K562 (cell line): Measurements from ENCODE around the gene LRRC31. TPM values are rescaled to one million over a fixed set of nuclear protein-coding genes. Genes with fewer than 3 reads are reported as not detected.

ENCODE experiments used
- ATAC-seq: fragments of 200-7000 bp; cut with Tn5 transposase; 3 replicates; pipeline ENCODE4 v1.9.1; 2020; ENCODE audit warnings: moderate library complexity
- BruUV-seq: library from RNA; stranded (reverse); fragments of 400-500 nt; replicated peaks from 2 replicates; lab custom pipeline; 2021; lab: Mats Ljungman, UMichigan
- CTCF ChIA-PET: fragments of 300-600 bp; formaldehyde crosslinking; extraction: SDS; loops from one replicate; lab custom pipeline; 2021; ENCODE audit warnings: low intra/inter-chr PET ratio; lab: Yijun Ruan, JAX
- POLR2A ChIA-PET: fragments of 300-600, 350-650 bp; sonication (Branson Sonifier 250); formaldehyde crosslinking; extraction: SDS; loops from one replicate; lab custom pipeline; 2021; ENCODE audit warnings: antibody characterized with exemption, inconsistent platforms; lab: Yijun Ruan, JAX
- DNase-seq, 4 experiments: peaks; one replicate each; pipeline versions ENCODE4 v3.0.0 to v3.0.0-alpha.2; 2011 to 2018; ENCODE audit warnings: low spot score in 3 of 4, mixed read lengths in 3 of 4; ENCODE audit errors: extremely low read depth in 1 of 4
- FAIRE-seq: peaks from 2 replicates; lab custom pipeline; 2011; peaks lifted over from hg19 to GRCh38; lab: Jason Lieb, UNC
- H2AFZ ChIP-seq: 2 replicates; pipeline ENCODE4 v1.6.0; 2011; ENCODE audit warnings: low read depth, low read length, control low read depth, inconsistent platforms
- H3K27ac ChIP-seq: fragments of 200-600 bp; 3 replicates; pipeline ENCODE4 v1.8.0; 2011; ENCODE audit warnings: low read depth, mild to moderate bottlenecking, control low read depth, inconsistent platforms, low read length, moderate library complexity, mixed read lengths; ENCODE audit errors: extremely low read depth
- H3K27me3 ChIP-seq, 2 experiments: fragments of 300-600 bp in 1 of 2; 2 replicates in 1 of 2; 3 replicates in 1 of 2; pipeline versions ENCODE4 v1.6.0 to v1.8.0; 2011; ENCODE audit warnings: inconsistent platforms in 2 of 2, low read length in 2 of 2, mild to moderate bottlenecking in 1 of 2, mixed read lengths in 1 of 2, moderate library complexity in 1 of 2; ENCODE audit not compliant: control insufficient read depth in 2 of 2, insufficient read depth in 2 of 2
- H3K36me3 ChIP-seq: fragments of 300-600 bp; 3 replicates; pipeline ENCODE4 v1.8.0; 2011; ENCODE audit warnings: mild to moderate bottlenecking, low read length, inconsistent platforms; ENCODE audit not compliant: control insufficient read depth, insufficient read depth
- H3K4me1 ChIP-seq, 2 experiments: fragments of 200-600 bp in 1 of 2; replicated peaks in 1 of 2; 2 replicates in 1 of 2; 3 replicates in 1 of 2; pipeline versions ENCODE4 v1.5.1 to v1.8.0; 2011; ENCODE audit warnings: inconsistent platforms in 2 of 2, low read length in 2 of 2, mild to moderate bottlenecking in 1 of 2, mixed read lengths in 1 of 2, moderate library complexity in 1 of 2; ENCODE audit not compliant: control insufficient read depth in 2 of 2, insufficient read depth in 2 of 2
- H3K4me2 ChIP-seq: 2 replicates; pipeline ENCODE4 v1.6.1; 2011; ENCODE audit warnings: low read length, control low read depth, inconsistent platforms, mixed read lengths; ENCODE audit not compliant: insufficient read depth
- H3K4me3 ChIP-seq: fragments of 200-600 bp; sonication (generic), shearing (Covaris generic); 2 replicates; pipeline ENCODE4 v1.5.1; 2016; ENCODE audit warnings: control low read depth, inconsistent platforms
- H3K79me2 ChIP-seq: fragments of 200-600 bp; 3 replicates; pipeline ENCODE4 v1.8.0; 2011; ENCODE audit warnings: low read length, inconsistent platforms; ENCODE audit not compliant: control insufficient read depth, insufficient read depth
- H3K9ac ChIP-seq, 2 experiments: 2 replicates each; pipeline versions ENCODE4 v1.6.0 to v1.6.1; 2011; ENCODE audit warnings: low read depth in 2 of 2, low read length in 2 of 2, control low read depth in 1 of 2, inconsistent platforms in 1 of 2, mild to moderate bottlenecking in 1 of 2, mixed read lengths in 1 of 2; ENCODE audit not compliant: insufficient read depth in 1 of 2
- H3K9me1 ChIP-seq: one replicate; pipeline ENCODE4 v1.6.0; 2011; ENCODE audit warnings: inconsistent platforms, mild to moderate bottlenecking, low read length, moderate library complexity; ENCODE audit not compliant: control insufficient read depth, insufficient read depth
- H3K9me3 ChIP-seq: replicated peaks from 2 replicates; pipeline ENCODE4 v1.5.1; 2011; ENCODE audit warnings: low read depth, low read length, inconsistent platforms; ENCODE audit not compliant: control insufficient read depth, insufficient read depth
- H4K20me1 ChIP-seq: replicated peaks from 2 replicates; pipeline ENCODE4 v1.6.1; 2011; ENCODE audit warnings: low read length, inconsistent platforms, mixed read lengths; ENCODE audit not compliant: control insufficient read depth, insufficient read depth
- BRF1 ChIP-seq: IDR thresholded peaks from 3 replicates; pipeline ENCODE4 v1.6.1; 2011; ENCODE audit warnings: borderline replicate concordance, mild to moderate bottlenecking; ENCODE audit not compliant: insufficient read length; ENCODE audit errors: extremely low read depth
- ELK3 ChIP-seq: fragments of 450-650 bp; formaldehyde crosslinking; IDR thresholded peaks from 2 replicates; pipeline ENCODE4 v1.4.0; 2020; ENCODE audit warnings: mild to moderate bottlenecking
- JUNB ChIP-seq: fragments of 450-650 bp; formaldehyde crosslinking; conservative IDR thresholded peaks from 2 replicates; pipeline ENCODE4 v1.4.0; 2020; ENCODE audit warnings: mild to moderate bottlenecking
- MAFF ChIP-seq: IDR thresholded peaks from 2 replicates; pipeline ENCODE4 v1.6.1; 2012; ENCODE audit warnings: low read length, improper control_type of control experiment
- SIN3A ChIP-seq, 2 experiments: fragments of 150-350 bp in 1 of 2; IDR thresholded peaks; 2 replicates each; pipeline ENCODE4 v1.6.1; 2011 to 2016; ENCODE audit warnings: borderline replicate concordance in 2 of 2, low read depth in 2 of 2, low read length in 2 of 2, mild to moderate bottlenecking in 2 of 2, moderate library complexity in 2 of 2; ENCODE audit not compliant: control insufficient read depth in 1 of 2
- THAP12 ChIP-seq: fragments of 250-450 bp; sonication (Bioruptor Pico); IDR thresholded peaks from 2 replicates; pipeline ENCODE4 v1.9.0; 2021; ENCODE audit warnings: mild to moderate bottlenecking, inconsistent platforms
- ZBTB2 ChIP-seq: fragments of 450-650 bp; IDR thresholded peaks from 2 replicates; pipeline ENCODE4 v1.6.1; 2016; ENCODE audit warnings: antibody characterized with exemption
- ZBTB7A ChIP-seq: IDR thresholded peaks from 2 replicates; pipeline ENCODE4 v1.6.1; 2011; ENCODE audit warnings: low read depth, mild to moderate bottlenecking, low read length, moderate library complexity, borderline replicate concordance; ENCODE audit not compliant: control insufficient read depth
- ZNF133 ChIP-seq: fragments of 250-450 bp; sonication (Bioruptor Pico); IDR thresholded peaks from 2 replicates; pipeline ENCODE4 v1.4.0; 2020; ENCODE audit warnings: mild to moderate bottlenecking
- ZNF668 ChIP-seq: fragments of 250-450 bp; sonication (Bioruptor Pico); IDR thresholded peaks from 2 replicates; pipeline ENCODE4 v1.8.0; 2022; ENCODE audit warnings: mild to moderate bottlenecking, inconsistent platforms
- ZNF717 ChIP-seq: fragments of 250-450 bp; sonication (Bioruptor Pico); IDR thresholded peaks from 2 replicates; pipeline ENCODE4 v1.5.0; 2021
- ZNF785 ChIP-seq: fragments of 250-450 bp; sonication (Bioruptor Pico); IDR thresholded peaks from 2 replicates; pipeline ENCODE4 v1.4.0; 2020; ENCODE audit warnings: mild to moderate bottlenecking
- in situ Hi-C: fragments of 300-500 bp; cut with MboI; formaldehyde crosslinking; loops from 4 replicates; pipeline ENCODE4 v1.15.0; 2018; ENCODE audit warnings: inconsistent platforms, mixed read lengths
- intact Hi-C: fragments of 100-400 bp; cut with micrococcal nuclease; formaldehyde crosslinking; loops from 2 replicates; pipeline ENCODE4 v1.14.2; 2022
- polyA plus RNA-seq, 8 experiments: library from polyadenylated mRNA; depleted of rRNA in 4 of 8; stranded (reverse) in 5 of 8; unstranded in 3 of 8; fragments of >200 nt; fragmentation: Nextera tagmentation in 2 of 8; fragmentation: Illumina TruSeq in 1 of 8; extraction: Ambion mirVana in 2 of 8; extraction: Trizol in 1 of 8; gene quantifications; 2 replicates each; pipeline versions ENCODE4 v1.2.1 to v1.2.3, GENCODE V29; 2011 to 2014; ENCODE audit warnings: inconsistent platforms in 1 of 8, missing spikeins in 1 of 8
- total RNA-seq, 7 experiments: library from RNA; depleted of rRNA in 6 of 7; stranded (reverse); fragments of >200 nt in 6 of 7; fragmentation: Illumina TruSeq in 2 of 7; extraction: Trizol in 2 of 7; gene quantifications; 2 replicates each; pipeline versions ENCODE4 v1.2.1 to v1.2.3, GENCODE V29; 2011 to 2021; ENCODE audit warnings: low replicate concordance in 1 of 7
- TF ChIP-seq, protein P1 (sequence below): fragments of 250-450 bp; sonication (Bioruptor Pico); IDR thresholded peaks from 2 replicates; pipeline ENCODE4 v1.8.0; 2021; ENCODE audit warnings: moderate library complexity, mild to moderate bottlenecking, inconsistent platforms

Gene LRRC31
- total and polyA plus RNA-seq, 9 of the 15 experiments (the other 6 are each of a cell fraction or from before 2014, with no cell fraction given): not detected

GRCh38 chr3:169790219-169790618, 79.5 kb downstream of the LRRC31 start:
- H2AFZ ChIP-seq: no peak overlapping the region

More at GRCh38 chr3:169790219-169790618, 79.5 kb downstream of the LRRC31 start:
- in situ Hi-C loops (no loop called here), intact Hi-C loops (no loop called here)
- POLR2A ChIA-PET: interaction anchor here (1.9 kb wide), 2 partner anchors 9 to 16 kb away, joined by 4 to 6 read pairs; no protein-coding TSS in a partner anchor
- Histone ChIP-seq H3K27me3 (no peaks in the 10 kb centered on the region), H3K4me2 (no peak overlapping the region), H3K9me1 (no peaks in the 10 kb centered on the region), H3K79me2 (no peaks in the 10 kb centered on the region), H3K27ac (no peak overlapping the region), H3K4me1 (no peaks in the 10 kb centered on the region; a peak in 1 of 5 replicates), H3K9me3 (no peaks in the 10 kb centered on the region), H3K9ac (no peak overlapping the region), H3K4me3 (no peak overlapping the region), H4K20me1 (no peaks in the 10 kb centered on the region), H3K36me3 (peaks cover 52% of the 10 kb centered on the region)
- FAIRE-seq: no peak
- ATAC-seq: no peak
- BruUV-seq: no TSS peak
- DNase-seq: no peak
- TF ChIP-seq ZNF133 (no peak), MAFF (no peak), ZNF717 (CRISPR knock-in tag) (no peak), ZBTB2 (no peak), ZNF668 (CRISPR knock-in tag) (no peak), BRF1 (no peak), SIN3A (IDR thresholded peaks at IDR 0.05; ENCODE audit: borderline replicate concordance in 2 of 2, control insufficient read depth in 1 of 2, low read depth in 2 of 2, low read length in 2 of 2) (no peak), ELK3 (CRISPR knock-in tag) (no peak), THAP12 (CRISPR knock-in tag) (no peak), ZNF785 (CRISPR knock-in tag) (no peak), JUNB (no peak), ZBTB7A (no peak)
- TF ChIP-seq, protein P1, sequence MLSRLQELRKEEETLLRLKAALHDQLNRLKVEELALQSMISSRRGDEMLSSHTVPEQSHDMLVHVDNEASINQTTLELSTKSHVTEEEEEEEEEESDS (CRISPR knock-in tag): no peak
- CTCF ChIA-PET: no interaction called here
